ENCODE data around the gene SLC6A3.
A peak's percentile ranks its signal among the peaks of the same experiment; 100 is the strongest.
"Not testable (repeated sequence)": the region's sequence is repeated elsewhere in the genome, so short reads cannot be mapped to it uniquely, and the experiment has no call there.

Gene SLC6A3

DNA sequence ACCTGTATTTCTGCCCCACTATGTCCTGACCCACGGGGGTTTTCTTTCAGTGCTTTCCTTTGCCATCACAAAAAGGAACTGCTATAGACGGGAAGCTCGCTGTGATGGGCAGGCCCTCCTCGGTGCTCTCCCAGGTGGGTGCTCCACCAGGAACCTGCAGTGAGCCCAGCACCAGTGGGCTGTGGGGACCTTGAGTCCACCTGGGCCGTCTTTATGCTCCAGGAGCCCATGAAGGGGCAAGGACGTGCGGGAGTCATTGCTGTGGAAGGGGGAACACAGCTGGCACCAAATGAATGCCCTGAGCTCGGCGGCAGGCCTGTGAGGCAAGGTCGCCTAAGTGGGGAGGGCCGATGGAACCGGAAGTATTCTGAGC lies 36.7 kb upstream of the SLC6A3 start:
- Mint-ChIP-seq H3K27me3 (no peaks in the 10 kb centered on the region), H3K9me3 (no peaks in the 10 kb centered on the region), H3K27ac (peak overlapping the region; percentile 89), H3K36me3 (peaks cover 64 to 81% of the 10 kb centered on the region in 2 donors), H3K4me1 (peaks cover 55 to 72% of the 10 kb centered on the region in 2 donors), H3K4me3 (peak overlapping the region; percentile 70 to 74)
- ATAC-seq (replicated peaks) (no peak), DNase-seq (no peak)

DNA sequence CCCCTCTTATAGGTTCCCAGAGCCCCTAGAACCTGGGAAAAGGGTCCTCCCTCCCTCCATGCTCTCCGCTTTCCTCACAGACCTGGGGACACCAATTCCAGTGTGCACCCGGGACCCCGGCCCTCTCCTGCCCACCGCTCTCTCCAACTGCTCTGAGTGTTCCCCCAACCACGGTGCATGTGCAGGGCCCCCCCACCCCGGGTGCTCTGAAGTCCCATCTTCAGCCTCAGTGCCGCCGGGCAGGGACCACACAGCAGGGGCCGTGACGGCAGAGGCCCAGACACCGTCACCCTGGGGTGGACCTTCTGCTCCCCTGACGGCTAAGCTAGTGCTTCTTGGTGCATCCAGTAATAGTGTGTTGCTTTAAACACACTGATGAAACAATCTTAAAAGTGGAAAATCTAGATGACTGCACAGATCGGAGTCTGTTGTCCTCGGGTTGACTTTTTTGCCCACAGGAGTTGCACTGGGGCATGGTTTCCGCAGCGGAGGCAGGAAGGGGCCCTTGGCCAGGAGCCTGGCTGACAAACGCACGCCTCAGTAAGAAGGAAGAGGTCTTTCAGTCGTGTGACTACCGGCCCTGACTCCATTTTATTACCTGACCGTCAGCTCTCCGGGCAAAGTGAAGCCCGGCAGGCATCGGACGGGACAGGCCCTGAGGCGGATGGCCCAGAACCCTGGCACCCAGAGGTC lies 36.2 kb upstream of the SLC6A3 start:
- Mint-ChIP-seq H3K27me3 (no peaks in the 10 kb centered on the region), H3K27ac (peak overlapping the region; percentile 89), H3K9me3 (no peaks in the 10 kb centered on the region), H3K4me1 (peaks cover 52 to 67% of the 10 kb centered on the region in 2 donors), H3K4me3 (peak overlapping the region; percentile 46 to 74), H3K36me3 (peaks cover 64 to 81% of the 10 kb centered on the region in 2 donors)
- no peak for ATAC-seq (replicated peaks)
- no peak for DNase-seq

DNA sequence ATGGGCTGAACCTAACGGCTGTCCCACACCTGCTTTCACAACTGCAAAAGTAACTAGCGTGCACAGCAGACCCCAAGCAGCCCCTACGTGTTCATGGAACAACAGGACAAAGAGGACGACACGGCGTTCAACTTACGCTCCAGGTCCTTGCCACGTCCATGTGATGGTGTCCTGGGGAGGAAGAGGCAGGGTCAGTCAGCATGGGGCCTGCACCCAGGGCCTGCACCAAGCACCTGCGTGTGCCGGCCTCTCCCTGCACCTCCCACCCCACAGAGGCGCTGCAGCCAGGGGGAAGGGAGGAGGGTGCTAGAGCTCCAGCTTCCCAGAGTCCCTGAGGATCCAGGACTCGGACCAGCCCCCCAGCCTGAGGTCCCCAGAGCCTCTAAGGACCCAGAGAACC lies 35.6 kb upstream of the SLC6A3 start:
- DNase-seq, result no peak
- peak overlapping the region in 1 of 2 donors; percentile 65 for H3K4me3 Mint-ChIP-seq
- no peak for ATAC-seq (replicated peaks)
- no peaks in the 10 kb centered on the region for H3K9me3 Mint-ChIP-seq
- peak overlapping the region; percentile 96 for H3K27ac Mint-ChIP-seq
- no peaks in the 10 kb centered on the region for H3K27me3 Mint-ChIP-seq
- peaks cover 62 to 78% of the 10 kb centered on the region in 2 donors for H3K36me3 Mint-ChIP-seq
- H3K4me1 Mint-ChIP-seq, result peaks cover 46 to 61% of the 10 kb centered on the region in 2 donors

GRCh38 chr5:1480217-1480616 lies 35.0 kb upstream of the SLC6A3 start:
- Mint-ChIP-seq H3K4me1 (peaks cover 41 to 55% of the 10 kb centered on the region in 2 donors), H3K27me3 (no peaks in the 10 kb centered on the region), H3K4me3 (peak overlapping the region; percentile 65 to 66), H3K36me3 (peaks cover 59 to 73% of the 10 kb centered on the region in 2 donors), H3K27ac (peak overlapping the region; percentile 96), H3K9me3 (no peaks in the 10 kb centered on the region)
- ATAC-seq (replicated peaks) (peak in 1 of 2 donors; percentile 9), DNase-seq (no peak)

- Mint-ChIP-seq H3K9me3 (no peaks in the 10 kb centered on the region), H3K27me3 (no peaks in the 10 kb centered on the region), H3K27ac (peak overlapping the region; percentile 96), H3K4me1 (peaks cover 36 to 50% of the 10 kb centered on the region in 2 donors), H3K36me3 (peaks cover 59 to 71% of the 10 kb centered on the region in 2 donors), H3K4me3 (peak overlapping the region; percentile 65 to 66)
- DNase-seq (peak; percentile 49), ATAC-seq (replicated peaks) (peak; percentile 60 to 64)
Observed at GRCh38 chr5:1479581-1480188, 34.4 kb upstream of the SLC6A3 start.

- ATAC-seq (replicated peaks) (no peak), DNase-seq (no peak)
- H3K4me3 Mint-ChIP-seq, result no peak overlapping the region
- H3K27ac Mint-ChIP-seq, result peak overlapping the region; percentile 62
- H3K27me3 Mint-ChIP-seq, result no peaks in the 10 kb centered on the region
- no peaks in the 10 kb centered on the region for H3K9me3 Mint-ChIP-seq
- H3K4me1 Mint-ChIP-seq, result peaks cover 34 to 45% of the 10 kb centered on the region in 2 donors
- H3K36me3 Mint-ChIP-seq, result peaks cover 64 to 72% of the 10 kb centered on the region in 2 donors
Observed at GRCh38 chr5:1479066-1479465, 33.8 kb upstream of the SLC6A3 start.

- Mint-ChIP-seq H3K27me3 (no peaks in the 10 kb centered on the region), H3K9me3 (no peaks in the 10 kb centered on the region), H3K27ac (peak overlapping the region; percentile 25), H3K4me1 (peaks cover 32 to 44% of the 10 kb centered on the region in 2 donors), H3K4me3 (no peak overlapping the region), H3K36me3 (peaks cover 66 to 74% of the 10 kb centered on the region in 2 donors)
- no peak for ATAC-seq (replicated peaks)
- DNase-seq, result no peak
Observed at GRCh38 chr5:1478271-1479035, 33.2 kb upstream of the SLC6A3 start.

- no peak overlapping the region for H3K27ac Mint-ChIP-seq
- H3K4me3 Mint-ChIP-seq, result no peak overlapping the region
- H3K4me1 Mint-ChIP-seq, result peaks cover 27 to 35% of the 10 kb centered on the region in 2 donors
- peaks cover 64 to 75% of the 10 kb centered on the region in 2 donors for H3K36me3 Mint-ChIP-seq
- H3K9me3 Mint-ChIP-seq, result no peaks in the 10 kb centered on the region
- no peak for ATAC-seq (replicated peaks)
- no peak for DNase-seq
- no peaks in the 10 kb centered on the region for H3K27me3 Mint-ChIP-seq
Observed at GRCh38 chr5:1477341-1477740, 32.1 kb upstream of the SLC6A3 start.

DNA sequence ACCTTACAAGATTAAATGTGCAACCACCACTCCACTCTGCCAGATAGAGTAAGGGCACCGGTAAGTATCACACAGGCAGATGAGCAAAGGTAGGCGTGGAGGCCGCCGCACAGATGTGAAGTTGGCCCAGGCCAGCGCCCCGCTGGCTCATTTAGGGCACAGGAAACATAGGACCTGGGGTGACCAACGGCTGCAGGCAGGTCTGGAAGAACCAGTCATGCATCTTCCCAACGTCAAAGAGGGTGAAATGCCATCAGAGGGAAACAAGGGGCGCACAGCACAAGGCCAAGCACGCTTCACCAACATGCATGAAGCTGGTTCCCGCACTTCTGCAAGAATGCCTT lies 31.7 kb upstream of the SLC6A3 start:
- Mint-ChIP-seq H3K9me3 (no peaks in the 10 kb centered on the region), H3K36me3 (peaks cover 65 to 76% of the 10 kb centered on the region in 2 donors), H3K27ac (no peak overlapping the region), H3K4me1 (peaks cover 25 to 33% of the 10 kb centered on the region in 2 donors), H3K27me3 (no peaks in the 10 kb centered on the region), H3K4me3 (no peak overlapping the region)
- ATAC-seq (replicated peaks), result no peak
- DNase-seq, result no peak

DNA sequence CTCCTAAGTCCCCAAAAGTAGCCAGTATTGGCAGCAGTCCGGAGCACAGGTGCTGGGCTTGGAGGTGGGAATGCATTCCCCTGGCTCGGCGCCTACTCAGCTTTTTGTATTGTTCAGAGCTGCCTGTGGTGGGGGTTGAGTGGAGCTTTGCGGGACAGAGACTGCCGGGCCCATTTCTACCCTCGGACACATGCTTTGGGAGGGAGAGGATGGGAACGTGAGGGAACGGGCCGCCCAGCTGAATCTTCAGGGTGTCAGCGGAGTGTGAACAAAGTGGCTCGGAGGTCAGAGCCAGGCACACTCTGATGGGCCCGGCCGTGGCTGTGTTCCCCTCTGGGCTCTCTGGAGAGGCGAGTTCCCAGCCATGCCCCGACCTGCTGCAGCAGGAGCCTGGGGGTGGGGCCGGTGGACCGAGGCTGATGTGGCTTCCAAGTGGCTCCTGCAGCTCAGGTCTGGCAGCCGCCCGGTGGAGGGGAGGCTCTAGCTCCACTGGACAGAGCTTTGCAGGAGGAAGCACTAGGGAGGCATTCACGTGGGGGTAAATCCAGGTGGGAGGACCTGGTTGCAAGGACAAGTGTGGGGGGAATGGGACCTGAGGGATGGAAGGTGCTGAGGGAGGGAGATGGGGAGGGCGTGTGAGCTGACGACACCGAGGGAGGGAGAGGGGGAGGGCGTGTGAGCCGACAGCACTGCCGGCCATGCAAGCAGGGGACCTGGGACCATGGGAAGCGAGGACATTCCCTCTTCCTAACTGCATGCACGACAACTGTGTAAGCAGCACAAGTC lies 31.1 kb upstream of the SLC6A3 start:
- Mint-ChIP-seq H3K27me3 (no peaks in the 10 kb centered on the region), H3K27ac (peak overlapping the region; percentile 37), H3K4me3 (no peak overlapping the region), H3K4me1 (peaks cover 26 to 33% of the 10 kb centered on the region in 2 donors), H3K36me3 (peaks cover 65 to 76% of the 10 kb centered on the region in 2 donors), H3K9me3 (no peaks in the 10 kb centered on the region)
- no peak for DNase-seq
- no peak for ATAC-seq (replicated peaks)

DNA sequence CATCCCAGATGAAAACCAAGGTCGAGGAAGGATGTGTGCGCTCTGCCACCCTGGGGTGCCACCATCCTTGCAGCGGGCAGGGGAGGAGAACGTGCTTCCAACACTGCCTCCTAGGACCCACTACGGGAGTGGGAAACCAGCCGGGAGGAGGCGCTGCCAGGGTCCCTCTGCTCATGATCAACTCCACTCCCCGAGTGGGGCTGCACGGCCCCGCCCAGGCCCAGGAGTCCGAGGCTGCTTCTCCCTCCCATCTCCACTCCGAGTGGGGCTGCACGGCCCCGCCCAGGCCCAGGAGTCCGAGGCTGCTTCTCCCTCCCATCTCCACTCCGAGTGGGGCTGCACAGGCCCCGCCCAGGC lies 30.3 kb upstream of the SLC6A3 start:
- not testable (repeated sequence) for H3K27me3 Mint-ChIP-seq; H3K9me3 Mint-ChIP-seq; H3K4me3 Mint-ChIP-seq; DNase-seq; ATAC-seq (replicated peaks)
- H3K27ac Mint-ChIP-seq, result peak overlapping the region; percentile 20
- peaks cover 25 to 33% of the 10 kb centered on the region in 2 donors for H3K4me1 Mint-ChIP-seq
- H3K36me3 Mint-ChIP-seq, result peaks cover 66 to 75% of the 10 kb centered on the region in 2 donors

- peaks cover 24 to 32% of the 10 kb centered on the region in 2 donors for H3K4me1 Mint-ChIP-seq
- no peaks in the 10 kb centered on the region for H3K27me3 Mint-ChIP-seq
- H3K27ac Mint-ChIP-seq, result peak overlapping the region; percentile 20
- no peaks in the 10 kb centered on the region for H3K9me3 Mint-ChIP-seq
- peaks cover 64 to 74% of the 10 kb centered on the region in 2 donors for H3K36me3 Mint-ChIP-seq
- no peak for DNase-seq
- H3K4me3 Mint-ChIP-seq, result no peak overlapping the region
- no peak for ATAC-seq (replicated peaks)
Observed at GRCh38 chr5:1474866-1475543, 29.8 kb upstream of the SLC6A3 start.

DNA sequence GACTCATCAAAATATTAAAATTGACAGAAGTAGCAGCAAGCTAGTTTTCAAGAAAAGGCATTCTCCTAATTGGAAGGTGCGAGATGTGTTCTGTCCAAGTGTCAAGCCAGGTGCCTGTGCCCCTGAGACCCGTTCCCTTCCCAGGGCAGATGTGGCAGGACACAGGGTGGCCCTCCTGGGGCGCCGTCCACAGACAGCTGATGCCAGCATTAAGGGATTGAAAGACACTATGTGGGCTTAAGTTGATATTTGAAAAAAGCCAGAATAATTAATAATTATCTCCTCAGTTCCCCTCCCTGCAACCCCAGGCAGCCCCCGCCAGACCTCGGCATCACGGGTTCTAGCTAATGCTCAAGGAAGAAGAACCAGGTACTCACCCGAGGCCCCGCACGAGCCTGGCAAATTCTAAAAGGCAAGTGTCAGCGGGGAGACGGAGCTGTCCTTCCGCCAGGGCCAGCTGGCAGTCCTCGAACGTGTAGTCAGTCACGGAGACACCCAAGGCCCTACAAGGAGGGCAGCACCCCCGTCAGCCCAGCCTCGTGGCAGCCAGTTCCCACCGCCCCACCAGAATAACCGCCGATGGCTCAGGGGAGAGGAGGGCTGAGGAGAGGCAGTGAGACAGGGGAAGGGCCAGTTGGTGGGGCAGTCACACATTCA lies 29.1 kb upstream of the SLC6A3 start:
- Mint-ChIP-seq H3K9me3 (no peaks in the 10 kb centered on the region), H3K4me1 (peaks cover 21 to 32% of the 10 kb centered on the region in 2 donors), H3K27ac (peak overlapping the region; percentile 17), H3K27me3 (no peaks in the 10 kb centered on the region), H3K36me3 (peaks cover 61 to 77% of the 10 kb centered on the region in 2 donors), H3K4me3 (no peak overlapping the region)
- ATAC-seq (replicated peaks) (no peak), DNase-seq (no peak)

Data from stimulated activated naive B cell treated with anti-CD40 and anti-IgM and Interleukin-4, amounts not matched to agents 10 μg/mL and 1 μg/mL and 100 μg/mL, for 72 hours (primary cell).